BE2C (cell line): ENCODE measurements around the gene COA5.

Experiments used
- DNase-seq: peaks from one replicate; pipeline ENCODE4 v3.0.0-alpha.2; 2020
- H3K27me3 ChIP-seq: fragments of 250-450 bp; sonication (Bioruptor Pico); 2 replicates; pipeline ENCODE4 v1.5.1; 2020; ENCODE audit warnings: mild to moderate bottlenecking
- H3K36me3 ChIP-seq: fragments of 250-450 bp; sonication (Bioruptor Pico); 2 replicates; pipeline ENCODE4 v1.5.1; 2020; ENCODE audit warnings: mild to moderate bottlenecking
- H3K4me1 ChIP-seq: fragments of 250-450 bp; sonication (Bioruptor Pico); 2 replicates; pipeline ENCODE4 v1.5.1; 2020
- H3K4me3 ChIP-seq: 2 replicates; pipeline ENCODE4 v1.5.1; 2011; ENCODE audit warnings: low read depth, low read length
- H3K9me3 ChIP-seq: fragments of 250-450 bp; sonication (Bioruptor Pico); 2 replicates; pipeline ENCODE4 v1.5.1; 2020
- CTCF ChIP-seq: IDR thresholded peaks from 2 replicates; pipeline ENCODE4 v1.5.1; 2012; ENCODE audit warnings: mild to moderate bottlenecking, low read depth, low read length

Gene COA5

GRCh38 chr2:98550165-98550564, 58.1 kb downstream of the COA5 start:
- TF ChIP-seq CTCF: no peak
- no peaks in the 10 kb centered on the region for H3K9me3 ChIP-seq
- H3K27me3 ChIP-seq: no peaks in the 10 kb centered on the region
- H3K4me1 ChIP-seq: no peaks in the 10 kb centered on the region
- no peak for DNase-seq
- H3K36me3 ChIP-seq: no peaks in the 10 kb centered on the region
- no peak overlapping the region for H3K4me3 ChIP-seq
